ENCODE measurements around the gene EFCAB14. TPM values are rescaled to one million over a fixed set of nuclear protein-coding genes. Genes with fewer than 3 reads are reported as not detected.

Gene EFCAB14
- total RNA-seq, 1 donor from 2014 or later, result 67.3 TPM

DNA sequence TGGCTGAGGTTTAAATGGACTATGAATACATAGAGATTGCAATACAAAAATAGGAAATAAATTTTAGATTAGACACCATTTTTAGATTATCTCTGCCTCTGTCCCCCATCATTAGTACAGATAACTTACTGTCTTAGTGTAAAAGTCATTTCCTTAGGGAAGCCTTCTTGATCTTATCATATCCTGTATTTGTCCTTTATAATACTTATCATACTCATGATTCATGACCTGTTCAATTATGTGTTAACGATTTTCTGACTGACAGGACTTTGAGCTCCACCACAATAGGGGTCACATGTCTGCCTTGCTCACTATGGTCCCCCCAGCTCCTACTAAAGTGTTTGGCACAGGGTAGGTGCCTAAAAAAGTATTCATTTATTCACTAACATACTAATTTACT is 32.7 kb downstream of the EFCAB14 start:
- Histone ChIP-seq H3K27me3 (no peaks in the 10 kb centered on the region), H3K27ac (no peak overlapping the region), H3K4me3 (no peak overlapping the region), H3K4me1 (peaks cover 22% of the 10 kb centered on the region), H3K36me3 (peaks cover 0 to 86% of the 10 kb centered on the region in 2 donors), H3K9me3 (no peaks in the 10 kb centered on the region)
- TF ChIP-seq POLR2AphosphoS5 (IDR thresholded peaks at IDR 0.05; ENCODE audit: insufficient read depth in 1 of 2, low read depth in 1 of 2) (no peak), POLR2A (IDR thresholded peaks at IDR 0.05) (no peak)
- TF ChIP-seq, protein P1, sequence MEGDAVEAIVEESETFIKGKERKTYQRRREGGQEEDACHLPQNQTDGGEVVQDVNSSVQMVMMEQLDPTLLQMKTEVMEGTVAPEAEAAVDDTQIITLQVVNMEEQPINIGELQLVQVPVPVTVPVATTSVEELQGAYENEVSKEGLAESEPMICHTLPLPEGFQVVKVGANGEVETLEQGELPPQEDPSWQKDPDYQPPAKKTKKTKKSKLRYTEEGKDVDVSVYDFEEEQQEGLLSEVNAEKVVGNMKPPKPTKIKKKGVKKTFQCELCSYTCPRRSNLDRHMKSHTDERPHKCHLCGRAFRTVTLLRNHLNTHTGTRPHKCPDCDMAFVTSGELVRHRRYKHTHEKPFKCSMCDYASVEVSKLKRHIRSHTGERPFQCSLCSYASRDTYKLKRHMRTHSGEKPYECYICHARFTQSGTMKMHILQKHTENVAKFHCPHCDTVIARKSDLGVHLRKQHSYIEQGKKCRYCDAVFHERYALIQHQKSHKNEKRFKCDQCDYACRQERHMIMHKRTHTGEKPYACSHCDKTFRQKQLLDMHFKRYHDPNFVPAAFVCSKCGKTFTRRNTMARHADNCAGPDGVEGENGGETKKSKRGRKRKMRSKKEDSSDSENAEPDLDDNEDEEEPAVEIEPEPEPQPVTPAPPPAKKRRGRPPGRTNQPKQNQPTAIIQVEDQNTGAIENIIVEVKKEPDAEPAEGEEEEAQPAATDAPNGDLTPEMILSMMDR (IDR thresholded peaks at IDR 0.05), result no peak
- intact Hi-C loops (cut with DNase I), result no loop called here
- DNase-seq (ENCODE audit: extremely low spot score in 2 of 2), result no peak

DNA sequence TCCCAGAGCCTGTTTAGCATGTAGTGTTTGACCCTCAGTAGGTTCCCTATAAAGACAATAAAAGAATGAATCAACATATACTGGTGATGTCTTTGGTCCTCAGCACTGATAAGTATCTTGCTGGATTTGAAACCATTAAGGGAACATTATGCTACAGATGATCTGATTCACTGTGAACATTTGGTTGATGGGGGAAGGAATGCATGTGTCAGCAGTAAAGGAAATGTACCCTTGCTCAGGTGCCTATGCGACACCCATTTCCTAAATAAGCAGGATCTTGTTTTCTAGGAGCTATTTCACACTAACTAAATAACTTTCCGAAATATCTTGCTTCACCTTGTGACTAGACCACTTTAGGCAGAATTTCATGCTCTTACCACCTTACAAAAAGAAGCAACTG is 34.2 kb downstream of the EFCAB14 start:
- Histone ChIP-seq H3K36me3 (peaks cover 0 to 88% of the 10 kb centered on the region in 2 donors), H3K9me3 (no peaks in the 10 kb centered on the region), H3K4me1 (peaks cover 22% of the 10 kb centered on the region), H3K27me3 (no peaks in the 10 kb centered on the region), H3K27ac (no peak overlapping the region), H3K4me3 (no peak overlapping the region)
- intact Hi-C loops (cut with DNase I), result no loop called here
- no peak for DNase-seq (ENCODE audit: extremely low spot score in 2 of 2)
- TF ChIP-seq, protein P1 (IDR thresholded peaks at IDR 0.05), result no peak
- TF ChIP-seq POLR2AphosphoS5 (IDR thresholded peaks at IDR 0.05; ENCODE audit: insufficient read depth in 1 of 2, low read depth in 1 of 2) (no peak), POLR2A (IDR thresholded peaks at IDR 0.05) (no peak)

DNA sequence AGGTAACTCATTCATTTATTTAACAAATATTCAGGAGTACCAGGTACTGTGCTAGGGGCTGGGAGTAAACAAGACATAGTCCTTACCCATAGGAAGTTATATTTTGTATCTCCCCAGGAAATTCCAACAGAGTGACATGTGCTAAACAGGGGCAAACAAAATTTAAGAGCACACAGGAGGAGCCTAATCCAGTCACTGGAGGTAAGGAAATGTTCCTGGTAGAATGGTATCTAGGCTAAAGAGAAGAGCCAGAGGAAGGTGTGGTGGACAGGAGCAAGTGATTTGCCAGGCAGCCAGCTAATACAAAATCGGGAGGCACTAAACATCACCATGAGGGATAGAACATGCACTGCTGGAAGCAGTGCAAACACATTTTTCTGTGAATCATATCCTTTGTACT is 36.9 kb downstream of the EFCAB14 start:
- Histone ChIP-seq H3K4me3 (no peak overlapping the region), H3K36me3 (peaks cover 0 to 94% of the 10 kb centered on the region in 2 donors), H3K27ac (no peak overlapping the region), H3K27me3 (no peaks in the 10 kb centered on the region), H3K4me1 (peaks cover 9% of the 10 kb centered on the region), H3K9me3 (no peaks in the 10 kb centered on the region)
- intact Hi-C loops (cut with DNase I), result no loop called here
- DNase-seq (ENCODE audit: extremely low spot score in 2 of 2), result no peak
- TF ChIP-seq, protein P1 (IDR thresholded peaks at IDR 0.05), result no peak
- TF ChIP-seq POLR2A (IDR thresholded peaks at IDR 0.05), result no peak
- no peak for TF ChIP-seq POLR2AphosphoS5 (IDR thresholded peaks at IDR 0.05; ENCODE audit: insufficient read depth in 1 of 2, low read depth in 1 of 2)

DNA sequence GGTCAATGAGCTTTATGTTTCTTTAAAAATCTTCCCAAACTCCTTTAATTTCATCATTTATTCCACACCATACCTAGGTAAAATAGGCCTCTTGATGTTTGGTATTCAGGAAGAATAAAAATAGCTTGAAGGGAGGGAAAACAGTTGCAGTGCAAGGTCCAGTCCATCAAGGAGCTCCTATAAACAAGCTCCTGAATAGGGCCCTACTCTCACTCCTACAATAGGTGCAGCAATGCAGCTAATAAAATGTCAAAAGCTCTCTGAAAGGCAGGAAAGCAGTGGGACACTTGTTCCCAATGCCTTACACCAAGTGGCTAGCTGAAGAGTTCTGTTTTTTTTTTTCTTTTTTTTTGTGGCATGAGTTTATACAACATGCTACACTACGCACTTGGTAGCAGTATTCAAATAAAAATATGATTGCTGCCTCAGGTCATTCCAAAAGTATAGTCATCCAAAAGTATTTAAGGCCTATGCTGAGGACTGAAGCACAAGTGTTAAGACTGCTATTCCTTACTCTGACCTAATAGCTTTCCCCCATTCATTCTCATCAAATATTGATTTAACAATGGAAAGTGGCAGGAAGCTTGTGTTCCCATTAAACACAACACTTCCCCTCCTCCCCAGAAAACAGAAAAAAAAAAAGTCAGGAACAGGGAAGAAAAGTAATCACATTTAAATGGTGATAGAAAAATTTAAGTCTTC is 37.4 kb downstream of the EFCAB14 start:
- H3K4me3 ChIP-seq, result no peak overlapping the region
- DNase-seq (ENCODE audit: extremely low spot score in 2 of 2), result no peak
- no peak overlapping the region for H3K27ac ChIP-seq
- H3K27me3 ChIP-seq, result no peaks in the 10 kb centered on the region
- no peak for TF ChIP-seq POLR2AphosphoS5 (IDR thresholded peaks at IDR 0.05; ENCODE audit: insufficient read depth in 1 of 2, low read depth in 1 of 2)
- TF ChIP-seq, protein P1 (IDR thresholded peaks at IDR 0.05), result no peak
- TF ChIP-seq POLR2A (IDR thresholded peaks at IDR 0.05), result no peak
- intact Hi-C loops (cut with DNase I), result no loop called here
- peaks cover 3% of the 10 kb centered on the region for H3K4me1 ChIP-seq
- no peaks in the 10 kb centered on the region for H3K9me3 ChIP-seq
- H3K36me3 ChIP-seq, result peaks cover 0 to 93% of the 10 kb centered on the region in 2 donors

DNA sequence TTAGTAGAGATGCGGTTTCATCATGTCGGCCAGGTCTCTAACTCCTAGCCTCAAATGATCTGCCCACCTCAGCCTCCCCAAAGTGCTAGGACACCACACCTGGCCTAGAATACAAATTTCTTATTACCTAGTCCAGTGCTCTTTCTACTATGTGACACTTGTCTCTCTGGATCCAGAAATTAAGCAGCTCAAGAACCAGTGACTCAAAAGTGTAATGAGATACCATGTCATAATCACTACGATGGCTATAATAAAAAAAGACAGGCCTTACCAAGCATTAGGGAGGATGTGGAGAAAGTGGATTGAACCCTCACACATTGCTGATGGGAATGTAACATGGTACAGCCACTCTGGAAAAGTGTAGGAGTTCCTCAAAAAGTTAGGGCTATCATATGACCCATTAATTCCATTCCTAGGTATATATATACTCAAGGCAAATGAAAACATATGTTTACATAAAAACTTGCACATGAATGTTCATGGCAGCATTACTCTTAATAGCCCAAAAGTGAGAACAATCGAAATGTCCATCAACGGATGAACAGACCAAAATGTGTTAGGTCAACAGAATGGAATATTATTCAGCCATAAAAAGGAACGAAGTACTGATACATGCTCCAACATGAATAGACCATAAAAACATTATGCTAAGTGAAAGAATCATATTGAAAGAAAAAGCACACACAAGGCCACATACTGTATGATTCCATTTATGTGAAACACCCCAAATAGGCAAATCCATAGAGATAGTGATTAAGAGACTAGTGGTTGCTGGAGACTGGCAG is 38.9 kb downstream of the EFCAB14 start:
- Histone ChIP-seq H3K27me3 (no peaks in the 10 kb centered on the region), H3K4me1 (no peaks in the 10 kb centered on the region), H3K36me3 (peaks cover 0 to 84% of the 10 kb centered on the region in 2 donors), H3K9me3 (no peaks in the 10 kb centered on the region), H3K27ac (no peak overlapping the region), H3K4me3 (no peak overlapping the region)
- DNase-seq (ENCODE audit: extremely low spot score in 2 of 2), result no peak
- TF ChIP-seq, protein P1 (IDR thresholded peaks at IDR 0.05), result no peak
- TF ChIP-seq POLR2A (IDR thresholded peaks at IDR 0.05) (no peak), POLR2AphosphoS5 (IDR thresholded peaks at IDR 0.05; ENCODE audit: insufficient read depth in 1 of 2, low read depth in 1 of 2) (no peak)
- intact Hi-C loops (cut with DNase I), result no loop called here
